ENCODE measurements around the gene INPP4A.

INPP4A gene

DNA sequence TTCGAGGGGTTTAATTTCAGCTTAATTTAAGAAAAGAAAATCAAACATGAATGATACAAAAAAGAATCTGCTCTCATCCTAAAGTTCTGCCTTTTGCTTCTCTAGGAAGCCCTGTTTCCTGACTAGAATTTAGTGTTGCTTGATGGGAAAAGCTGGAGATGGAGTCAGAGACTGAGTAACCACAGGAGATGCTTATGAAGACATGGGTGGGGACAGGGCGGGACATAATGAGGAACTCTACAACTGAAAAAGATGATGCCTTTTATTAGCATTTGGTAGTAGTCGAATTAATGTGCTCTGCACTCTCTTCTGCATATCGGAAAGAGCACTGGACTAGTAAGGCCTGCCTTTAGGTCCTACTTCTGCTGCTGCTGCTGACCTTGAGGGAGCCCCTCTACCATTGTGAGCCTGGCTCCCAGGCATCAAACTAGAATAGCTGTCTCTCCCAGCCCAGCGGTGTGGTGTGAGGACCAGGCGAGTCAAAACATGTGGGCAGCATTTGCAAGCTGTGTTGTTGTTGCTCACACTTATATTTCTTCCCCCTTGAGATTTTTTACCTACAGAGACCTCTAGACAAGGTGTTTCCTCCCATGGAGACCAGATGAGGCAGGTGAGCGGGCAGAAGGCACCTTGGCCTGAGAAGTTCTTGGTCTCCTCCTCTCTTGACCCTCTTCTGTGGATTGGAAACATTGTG is 61.5 kb downstream of the INPP4A start:
- TF ChIP-seq, protein P1, sequence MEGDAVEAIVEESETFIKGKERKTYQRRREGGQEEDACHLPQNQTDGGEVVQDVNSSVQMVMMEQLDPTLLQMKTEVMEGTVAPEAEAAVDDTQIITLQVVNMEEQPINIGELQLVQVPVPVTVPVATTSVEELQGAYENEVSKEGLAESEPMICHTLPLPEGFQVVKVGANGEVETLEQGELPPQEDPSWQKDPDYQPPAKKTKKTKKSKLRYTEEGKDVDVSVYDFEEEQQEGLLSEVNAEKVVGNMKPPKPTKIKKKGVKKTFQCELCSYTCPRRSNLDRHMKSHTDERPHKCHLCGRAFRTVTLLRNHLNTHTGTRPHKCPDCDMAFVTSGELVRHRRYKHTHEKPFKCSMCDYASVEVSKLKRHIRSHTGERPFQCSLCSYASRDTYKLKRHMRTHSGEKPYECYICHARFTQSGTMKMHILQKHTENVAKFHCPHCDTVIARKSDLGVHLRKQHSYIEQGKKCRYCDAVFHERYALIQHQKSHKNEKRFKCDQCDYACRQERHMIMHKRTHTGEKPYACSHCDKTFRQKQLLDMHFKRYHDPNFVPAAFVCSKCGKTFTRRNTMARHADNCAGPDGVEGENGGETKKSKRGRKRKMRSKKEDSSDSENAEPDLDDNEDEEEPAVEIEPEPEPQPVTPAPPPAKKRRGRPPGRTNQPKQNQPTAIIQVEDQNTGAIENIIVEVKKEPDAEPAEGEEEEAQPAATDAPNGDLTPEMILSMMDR (IDR thresholded peaks at IDR 0.05; ENCODE audit: low read depth, low read length) = no peak
- no peak overlapping the region for H3K4me3 ChIP-seq (ENCODE audit: low read depth, low read length)

DNA sequence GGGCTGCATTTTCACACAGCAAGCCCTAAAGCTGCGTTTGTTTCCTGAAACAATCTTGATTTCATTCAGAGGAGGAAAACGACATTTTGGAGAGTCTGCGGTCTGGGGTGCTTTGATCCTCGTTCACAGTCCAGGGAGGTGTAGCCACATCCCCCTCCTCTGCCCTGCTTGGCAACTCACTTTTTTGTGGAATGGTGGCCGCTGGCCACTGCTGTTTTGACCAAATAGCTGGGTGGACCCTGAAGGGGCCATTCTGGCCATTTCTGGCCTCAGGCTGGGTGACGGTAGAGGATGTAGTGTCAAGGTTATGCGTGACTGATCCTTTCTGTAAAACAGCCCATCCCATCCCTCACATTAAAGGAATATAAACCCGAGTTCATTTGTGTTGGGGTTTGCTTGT is 62.2 kb downstream of the INPP4A start:
- H3K4me3 ChIP-seq (ENCODE audit: low read depth, low read length) = no peak overlapping the region
- TF ChIP-seq, protein P1 (IDR thresholded peaks at IDR 0.05; ENCODE audit: low read depth, low read length) = no peak

DNA sequence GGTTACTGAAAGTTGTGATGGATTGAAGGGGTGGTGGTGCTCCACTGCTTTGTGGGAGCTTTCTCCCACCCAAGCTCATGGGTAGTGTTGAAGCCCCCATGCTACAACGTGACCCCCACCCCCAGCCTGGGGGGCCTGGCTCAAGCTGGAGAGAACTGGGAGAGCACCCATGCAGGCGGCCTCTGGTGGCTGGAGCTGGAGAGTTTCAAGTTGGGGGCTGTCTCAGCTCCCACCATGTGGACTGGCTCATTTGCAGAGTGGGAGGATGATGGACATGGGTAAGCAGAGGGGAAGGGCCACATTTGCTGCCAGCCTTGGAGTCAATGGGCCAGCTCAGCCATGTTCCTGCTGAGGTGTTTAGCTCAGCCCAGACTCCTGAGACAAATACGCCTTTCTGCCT is 62.8 kb downstream of the INPP4A start:
- TF ChIP-seq, protein P1 (IDR thresholded peaks at IDR 0.05; ENCODE audit: low read depth, low read length) = no peak
- no peak overlapping the region for H3K4me3 ChIP-seq (ENCODE audit: low read depth, low read length)

DNA sequence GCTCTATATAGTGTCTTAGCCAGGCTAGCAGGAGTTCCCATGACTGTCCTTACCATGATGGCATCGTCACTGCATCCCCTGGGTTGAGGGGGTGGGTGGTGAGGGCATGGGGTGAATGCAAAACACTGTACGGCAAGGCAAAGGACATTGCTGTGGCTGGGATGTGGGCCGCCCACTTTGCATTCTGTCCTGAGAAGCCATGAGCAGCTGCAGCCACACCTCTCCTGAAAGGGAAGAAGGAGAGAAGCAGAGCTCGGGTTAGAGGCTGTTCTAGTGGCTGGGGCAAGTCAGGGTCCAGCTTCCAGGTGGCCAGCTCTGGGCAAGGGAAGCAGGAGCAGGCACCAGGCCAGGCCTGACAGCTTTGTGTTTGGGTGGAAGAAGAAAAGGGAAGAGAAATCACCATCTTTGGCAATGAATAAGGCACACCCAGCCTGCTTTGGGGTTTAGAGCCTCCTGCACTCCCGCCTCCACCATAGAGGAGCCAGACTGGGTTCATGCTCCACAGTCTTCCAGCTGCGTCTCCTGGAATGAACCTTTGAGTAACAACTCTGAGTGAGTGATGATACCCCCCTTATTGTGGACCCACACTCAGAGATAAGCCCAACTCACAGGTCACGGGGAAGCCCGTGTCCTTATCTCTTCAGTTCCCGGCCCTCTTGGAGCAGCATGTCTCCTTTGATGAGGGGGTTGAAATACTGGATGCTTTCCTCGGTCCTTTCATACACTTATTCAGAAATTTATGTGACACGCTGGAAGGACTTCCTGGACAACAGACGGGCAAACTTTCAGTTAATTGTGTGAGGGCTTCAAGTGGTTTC is 63.4 kb downstream of the INPP4A start:
- H3K4me3 ChIP-seq (ENCODE audit: low read depth, low read length) = no peak overlapping the region
- TF ChIP-seq, protein P1 (IDR thresholded peaks at IDR 0.05; ENCODE audit: low read depth, low read length) = no peak

DNA sequence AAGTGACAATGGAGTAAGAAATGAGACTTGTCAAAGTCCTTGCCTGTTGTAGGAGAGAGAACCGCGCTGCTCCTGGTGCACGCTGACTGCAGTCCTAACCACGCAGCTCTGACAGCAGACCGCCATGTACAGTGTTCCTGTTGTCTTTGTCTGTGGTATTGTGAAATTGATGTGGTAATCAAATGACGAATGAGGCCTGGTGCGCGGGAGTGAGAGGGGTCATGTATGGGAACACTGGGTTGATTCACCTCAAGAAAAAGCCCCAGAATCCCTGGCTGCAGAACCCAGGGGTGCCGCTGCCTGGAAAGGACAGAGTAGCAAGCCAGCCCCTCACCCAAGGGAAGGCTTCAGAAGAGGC is 64.0 kb downstream of the INPP4A start:
- TF ChIP-seq, protein P1 (IDR thresholded peaks at IDR 0.05; ENCODE audit: low read depth, low read length) = no peak
- H3K4me3 ChIP-seq (ENCODE audit: low read depth, low read length) = no peak overlapping the region

DNA sequence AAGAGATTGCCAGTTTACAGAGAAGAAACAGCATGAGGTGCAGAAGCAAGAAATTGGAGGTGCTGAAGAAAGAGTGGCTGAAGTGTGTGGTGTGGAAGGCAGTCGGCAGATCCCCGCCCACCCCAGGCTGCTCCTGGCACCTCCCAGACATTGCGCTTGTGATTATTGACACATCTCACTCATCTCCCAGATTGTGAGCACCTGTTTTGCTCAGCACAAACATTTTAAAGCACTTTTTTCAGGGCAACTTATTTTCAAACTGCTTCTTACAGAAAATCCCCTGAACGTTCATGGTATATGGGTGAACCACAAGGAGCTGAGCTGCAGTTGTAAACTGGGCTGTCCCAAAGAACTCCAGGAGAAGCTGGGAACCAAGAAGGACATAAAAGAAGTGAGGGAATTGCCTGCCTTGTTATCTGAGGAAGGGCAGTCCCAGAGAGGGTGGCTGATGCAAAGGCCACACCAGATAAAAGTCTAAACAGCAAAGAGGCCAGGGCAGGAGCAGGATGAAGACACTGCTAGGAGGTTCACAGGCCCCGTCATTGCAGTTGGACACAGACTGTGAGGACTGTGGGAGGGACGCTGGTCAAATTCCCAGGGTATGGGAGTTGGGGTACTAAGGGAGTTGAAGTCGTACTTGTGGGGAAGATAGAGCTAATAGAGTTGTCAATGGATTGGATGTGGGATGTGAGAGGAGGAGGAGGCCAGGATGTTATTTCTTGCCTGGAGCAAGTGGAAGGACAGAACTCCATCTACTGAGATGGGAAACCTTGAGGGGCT is 65.1 kb downstream of the INPP4A start:
- H3K4me3 ChIP-seq (ENCODE audit: low read depth, low read length) = no peak overlapping the region
- TF ChIP-seq, protein P1 (IDR thresholded peaks at IDR 0.05; ENCODE audit: low read depth, low read length) = no peak

DNA sequence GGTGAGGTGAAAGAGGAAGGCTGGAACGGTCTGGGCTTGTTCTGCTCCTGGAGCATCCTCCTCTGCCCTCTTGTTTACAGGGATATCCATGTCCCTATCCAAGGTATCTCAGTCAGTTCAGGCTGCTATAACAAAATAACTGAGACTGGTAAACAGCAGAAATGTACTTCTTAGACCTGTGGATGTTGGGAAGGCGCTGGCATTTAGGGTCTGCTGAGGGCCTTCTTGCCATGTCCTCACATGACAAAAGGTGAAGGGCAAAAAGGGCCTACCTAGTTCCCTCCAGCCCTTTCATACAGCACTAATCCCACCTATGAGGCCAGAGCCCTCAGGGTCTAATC is 65.6 kb downstream of the INPP4A start:
- TF ChIP-seq, protein P1 (IDR thresholded peaks at IDR 0.05; ENCODE audit: low read depth, low read length) = no peak
- H3K4me3 ChIP-seq (ENCODE audit: low read depth, low read length) = no peak overlapping the region

Measured in WI38 (cell line).